K562 (cell line): ENCODE data around the gene INS. TPM values are rescaled to one million over a fixed set of nuclear protein-coding genes. Genes with fewer than 3 reads are reported as not detected.

ENCODE experiments used
- ATAC-seq: fragments of 200-7000 bp; cut with Tn5 transposase; 3 replicates; pipeline ENCODE4 v1.9.1; 2020; ENCODE audit warnings: moderate library complexity
- BruUV-seq: library from RNA; stranded (reverse); fragments of 400-500 nt; replicated peaks from 2 replicates; lab custom pipeline; 2021; lab: Mats Ljungman, UMichigan
- CTCF ChIA-PET: fragments of 300-600 bp; formaldehyde crosslinking; extraction: SDS; loops from one replicate; lab custom pipeline; 2021; ENCODE audit warnings: low intra/inter-chr PET ratio; lab: Yijun Ruan, JAX
- POLR2A ChIA-PET: fragments of 300-600, 350-650 bp; sonication (Branson Sonifier 250); formaldehyde crosslinking; extraction: SDS; loops from one replicate; lab custom pipeline; 2021; ENCODE audit warnings: antibody characterized with exemption, inconsistent platforms; lab: Yijun Ruan, JAX
- DNase-seq, 4 experiments: peaks; one replicate each; pipeline versions ENCODE4 v3.0.0 to v3.0.0-alpha.2; 2011 to 2018; ENCODE audit warnings: low spot score in 3 of 4, mixed read lengths in 3 of 4; ENCODE audit errors: extremely low read depth in 1 of 4
- FAIRE-seq: peaks from 2 replicates; lab custom pipeline; 2011; peaks lifted over from hg19 to GRCh38; lab: Jason Lieb, UNC
- H2AFZ ChIP-seq: 2 replicates; pipeline ENCODE4 v1.6.0; 2011; ENCODE audit warnings: low read depth, low read length, control low read depth, inconsistent platforms
- H3K27ac ChIP-seq: fragments of 200-600 bp; 3 replicates; pipeline ENCODE4 v1.8.0; 2011; ENCODE audit warnings: low read depth, mild to moderate bottlenecking, control low read depth, inconsistent platforms, low read length, moderate library complexity, mixed read lengths; ENCODE audit errors: extremely low read depth
- H3K27me3 ChIP-seq, 2 experiments: fragments of 300-600 bp in 1 of 2; 2 replicates in 1 of 2; 3 replicates in 1 of 2; pipeline versions ENCODE4 v1.6.0 to v1.8.0; 2011; ENCODE audit warnings: inconsistent platforms in 2 of 2, low read length in 2 of 2, mild to moderate bottlenecking in 1 of 2, mixed read lengths in 1 of 2, moderate library complexity in 1 of 2; ENCODE audit not compliant: control insufficient read depth in 2 of 2, insufficient read depth in 2 of 2
- H3K36me3 ChIP-seq: fragments of 300-600 bp; 3 replicates; pipeline ENCODE4 v1.8.0; 2011; ENCODE audit warnings: mild to moderate bottlenecking, low read length, inconsistent platforms; ENCODE audit not compliant: control insufficient read depth, insufficient read depth
- H3K4me1 ChIP-seq, 2 experiments: fragments of 200-600 bp in 1 of 2; replicated peaks in 1 of 2; 2 replicates in 1 of 2; 3 replicates in 1 of 2; pipeline versions ENCODE4 v1.5.1 to v1.8.0; 2011; ENCODE audit warnings: inconsistent platforms in 2 of 2, low read length in 2 of 2, mild to moderate bottlenecking in 1 of 2, mixed read lengths in 1 of 2, moderate library complexity in 1 of 2; ENCODE audit not compliant: control insufficient read depth in 2 of 2, insufficient read depth in 2 of 2
- H3K4me2 ChIP-seq: 2 replicates; pipeline ENCODE4 v1.6.1; 2011; ENCODE audit warnings: low read length, control low read depth, inconsistent platforms, mixed read lengths; ENCODE audit not compliant: insufficient read depth
- H3K4me3 ChIP-seq: fragments of 200-600 bp; sonication (generic), shearing (Covaris generic); 2 replicates; pipeline ENCODE4 v1.5.1; 2016; ENCODE audit warnings: control low read depth, inconsistent platforms
- H3K79me2 ChIP-seq: fragments of 200-600 bp; 3 replicates; pipeline ENCODE4 v1.8.0; 2011; ENCODE audit warnings: low read length, inconsistent platforms; ENCODE audit not compliant: control insufficient read depth, insufficient read depth
- H3K9ac ChIP-seq, 2 experiments: 2 replicates each; pipeline versions ENCODE4 v1.6.0 to v1.6.1; 2011; ENCODE audit warnings: low read depth in 2 of 2, low read length in 2 of 2, control low read depth in 1 of 2, inconsistent platforms in 1 of 2, mild to moderate bottlenecking in 1 of 2, mixed read lengths in 1 of 2; ENCODE audit not compliant: insufficient read depth in 1 of 2
- H3K9me1 ChIP-seq: one replicate; pipeline ENCODE4 v1.6.0; 2011; ENCODE audit warnings: inconsistent platforms, mild to moderate bottlenecking, low read length, moderate library complexity; ENCODE audit not compliant: control insufficient read depth, insufficient read depth
- H3K9me3 ChIP-seq: replicated peaks from 2 replicates; pipeline ENCODE4 v1.5.1; 2011; ENCODE audit warnings: low read depth, low read length, inconsistent platforms; ENCODE audit not compliant: control insufficient read depth, insufficient read depth
- H4K20me1 ChIP-seq: replicated peaks from 2 replicates; pipeline ENCODE4 v1.6.1; 2011; ENCODE audit warnings: low read length, inconsistent platforms, mixed read lengths; ENCODE audit not compliant: control insufficient read depth, insufficient read depth
- COPS2 ChIP-seq: fragments of 450-650 bp; conservative IDR thresholded peaks from 2 replicates; pipeline ENCODE4 v1.6.1; 2016; ENCODE audit warnings: mild to moderate bottlenecking, moderate library complexity
- ESRRB ChIP-seq: fragments of 250-450 bp; sonication (Bioruptor Pico); IDR thresholded peaks from 2 replicates; pipeline ENCODE4 v1.5.0; 2020; ENCODE audit warnings: mild to moderate bottlenecking, moderate library complexity, borderline replicate concordance
- MBD1 ChIP-seq: fragments of 250-450 bp; sonication (Bioruptor Pico); IDR thresholded peaks from 2 replicates; pipeline ENCODE4 v1.8.0; 2022; ENCODE audit warnings: inconsistent platforms
- MCM2 ChIP-seq: fragments of 450-650 bp; IDR thresholded peaks from 2 replicates; pipeline ENCODE4 v1.6.1; 2017; ENCODE audit warnings: low read depth, mild to moderate bottlenecking
- NFIC ChIP-seq: fragments of 450-650 bp; IDR thresholded peaks from 2 replicates; pipeline ENCODE4 v1.6.1; 2017; ENCODE audit warnings: mild to moderate bottlenecking, inconsistent platforms
- SNRNP70 ChIP-seq: fragments of 200-400 bp; formaldehyde crosslinking; optimal IDR thresholded peaks from 2 replicates; pipeline ENCODE3; 2017; ENCODE audit warnings: low read depth, low read length
- SRF ChIP-seq, 2 experiments: fragments of 250-450, 450-650 bp in 1 of 2; sonication (Bioruptor Pico) in 1 of 2; sonication (generic) in 1 of 2; formaldehyde crosslinking; IDR thresholded peaks; 2 replicates each; pipeline versions ENCODE4 v1.5.0 to v1.5.1; 2020 to 2022; ENCODE audit warnings: mild to moderate bottlenecking in 1 of 2, missing genetic modification reagents in 1 of 2
- SRSF1 ChIP-seq: fragments of 200-400 bp; formaldehyde crosslinking; IDR thresholded peaks from 2 replicates; pipeline ENCODE4 v1.6.1; 2017; ENCODE audit warnings: mild to moderate bottlenecking, low read depth, low read length, moderate library complexity
- ZNF41 ChIP-seq: fragments of 250-450 bp; sonication (Bioruptor Pico); conservative IDR thresholded peaks from 2 replicates; pipeline ENCODE4 v1.4.0; 2020; ENCODE audit warnings: mild to moderate bottlenecking
- ZNF764 ChIP-seq: fragments of 250-450 bp; sonication (Bioruptor Pico); IDR thresholded peaks from 2 replicates; pipeline ENCODE4 v1.4.0; 2020; ENCODE audit warnings: low read depth, mild to moderate bottlenecking, moderate library complexity
- WGBS: fragments of 100-300 bp; shearing (Covaris generic); methylation state at CpG from one replicate; pipeline ENCODE4 v1.1.6; 2016; ENCODE audit warnings: low coverage, mixed read lengths; ENCODE audit not compliant: insufficient coverage; ENCODE audit errors: missing lambda C conversion rate; 5-methylcytosine and 5-hydroxymethylcytosine counted together
- in situ Hi-C: fragments of 300-500 bp; cut with MboI; formaldehyde crosslinking; loops from 4 replicates; pipeline ENCODE4 v1.15.0; 2018; ENCODE audit warnings: inconsistent platforms, mixed read lengths
- intact Hi-C: fragments of 100-400 bp; cut with micrococcal nuclease; formaldehyde crosslinking; loops from 2 replicates; pipeline ENCODE4 v1.14.2; 2022
- polyA plus RNA-seq, 8 experiments: library from polyadenylated mRNA; depleted of rRNA in 4 of 8; stranded (reverse) in 5 of 8; unstranded in 3 of 8; fragments of >200 nt; fragmentation: Nextera tagmentation in 2 of 8; fragmentation: Illumina TruSeq in 1 of 8; extraction: Ambion mirVana in 2 of 8; extraction: Trizol in 1 of 8; gene quantifications; 2 replicates each; pipeline versions ENCODE4 v1.2.1 to v1.2.3, GENCODE V29; 2011 to 2014; ENCODE audit warnings: inconsistent platforms in 1 of 8, missing spikeins in 1 of 8
- total RNA-seq, 7 experiments: library from RNA; depleted of rRNA in 6 of 7; stranded (reverse); fragments of >200 nt in 6 of 7; fragmentation: Illumina TruSeq in 2 of 7; extraction: Trizol in 2 of 7; gene quantifications; 2 replicates each; pipeline versions ENCODE4 v1.2.1 to v1.2.3, GENCODE V29; 2011 to 2021; ENCODE audit warnings: low replicate concordance in 1 of 7
- TF ChIP-seq, protein P1 (sequence below): sonication (generic); formaldehyde crosslinking; IDR thresholded peaks from 2 replicates; pipeline ENCODE4 v1.8.1; 2023; ENCODE audit warnings: mild to moderate bottlenecking, missing genetic modification reagents

Gene INS
- total and polyA plus RNA-seq, 9 of the 15 experiments (the other 6 are each of a cell fraction or from before 2014, with no cell fraction given), result not detected

DNA sequence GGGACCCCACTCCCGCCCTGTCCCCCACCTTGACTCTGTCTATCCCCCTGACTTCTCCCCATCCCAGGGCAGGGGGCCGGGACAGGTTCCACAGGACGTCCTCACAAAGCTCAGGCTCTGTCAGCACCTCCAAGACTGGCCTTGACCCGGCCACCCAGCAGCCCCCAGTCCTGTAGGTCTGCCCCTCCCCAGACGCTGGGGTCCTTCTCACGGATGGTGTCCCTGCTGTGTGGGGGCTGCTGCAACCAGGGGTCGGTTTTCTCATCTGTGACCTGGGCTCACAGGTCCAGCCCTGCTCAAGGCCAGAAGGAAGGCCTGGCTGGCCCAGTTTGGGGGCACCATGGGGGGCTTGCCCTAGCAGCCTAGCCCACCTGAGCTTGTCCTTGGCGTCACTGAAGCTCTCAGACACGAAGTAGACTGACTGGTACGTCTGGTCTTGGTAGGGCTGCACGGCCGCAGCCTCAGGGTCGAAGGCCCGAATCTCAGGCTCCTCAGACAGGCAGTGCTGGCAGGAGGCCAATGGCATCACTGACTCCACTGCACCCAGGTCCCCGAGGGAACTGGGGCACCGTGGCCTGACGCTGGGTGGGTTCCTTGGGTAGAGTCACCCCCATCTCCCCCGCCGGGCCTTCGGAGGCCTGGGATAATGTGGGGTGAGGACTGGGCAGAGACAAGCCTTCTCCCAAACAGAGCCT is 4.0 kb upstream of the INS start:
- CTCF ChIA-PET, result interaction anchor here (0.7 kb wide), 1 partner anchor 254 kb away, joined by 4 read pairs; no protein-coding TSS in a partner anchor
- no peak for FAIRE-seq
- no peak for ATAC-seq
- peak; percentile 65 for TF ChIP-seq NFIC
- TF ChIP-seq SRSF1, result no peak
- Histone ChIP-seq H3K27ac (no peak overlapping the region), H3K9me3 (no peaks in the 10 kb centered on the region), H3K9me1 (no peaks in the 10 kb centered on the region), H3K9ac (no peak overlapping the region), H3K4me3 (no peak overlapping the region), H3K79me2 (no peaks in the 10 kb centered on the region), H3K36me3 (no peaks in the 10 kb centered on the region), H3K4me1 (peaks cover 0 to 60% of the 10 kb centered on the region in 2 experiments; a peak in 2 of 5 replicates), H3K4me2 (no peak overlapping the region), H3K27me3 (peaks cover 0 to 26% of the 10 kb centered on the region in 2 experiments; a peak in 3 of 5 replicates), H2AFZ (no peak overlapping the region), H4K20me1 (peaks cover 7% of the 10 kb centered on the region)
- intact Hi-C loops, result no loop called here
- no peak for DNase-seq
- POLR2A ChIA-PET, result interaction anchor here (0.8 kb wide), 1 partner anchor 254 kb away, joined by 3 read pairs; no protein-coding TSS in a partner anchor
- under 1% methylated on average over 18 of the region's 20 CpGs for WGBS
- no TSS peak for BruUV-seq
- in situ Hi-C loops, result no loop called here

DNA sequence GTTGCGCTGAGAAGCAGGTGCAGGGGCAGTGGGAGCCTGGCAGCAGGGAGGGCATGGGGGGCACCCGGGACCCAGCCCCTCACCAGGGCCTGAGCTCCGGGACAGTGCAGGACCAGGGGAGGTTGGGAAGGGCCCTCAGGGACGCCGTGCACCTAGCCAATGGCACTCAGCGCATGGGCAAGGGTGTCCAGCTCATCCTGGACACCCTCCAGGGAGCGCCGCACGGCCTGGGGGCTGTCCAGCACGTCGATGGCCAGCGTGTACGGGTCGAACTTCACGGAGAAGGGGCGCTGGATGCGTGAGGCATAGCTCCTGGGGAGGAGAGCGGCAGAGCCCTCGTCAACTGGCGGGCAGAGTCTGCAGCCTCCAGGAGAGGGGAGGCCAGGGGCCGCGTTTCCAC is 3.1 kb upstream of the INS start:
- 0 out of 4 replicates have a peak overlapping the region, but pooled peaks of 1 of the 2 experiments have one; percentile 36 for H3K9ac ChIP-seq
- no peaks in the 10 kb centered on the region for H3K36me3 ChIP-seq
- no peak for FAIRE-seq
- 2% methylated on average over 18 of the region's 22 CpGs for WGBS
- POLR2A ChIA-PET, result interaction anchor here (0.8 kb wide), 1 partner anchor 255 kb away, joined by 3 read pairs; no protein-coding TSS in a partner anchor
- peaks cover 0 to 20% of the 10 kb centered on the region in 2 experiments; a peak in 3 of 5 replicates for H3K27me3 ChIP-seq
- no peak overlapping the region for H3K4me2 ChIP-seq
- DNase-seq, result no peak
- H4K20me1 ChIP-seq, result peaks cover 7% of the 10 kb centered on the region
- in situ Hi-C loops, result no loop called here
- CTCF ChIA-PET, result no interaction called here
- no peaks in the 10 kb centered on the region for H3K9me1 ChIP-seq
- intact Hi-C loops, result no loop called here
- no peaks in the 10 kb centered on the region for H3K9me3 ChIP-seq
- no peaks in the 10 kb centered on the region for H3K79me2 ChIP-seq
- H3K4me3 ChIP-seq, result no peak overlapping the region
- BruUV-seq, result no TSS peak
- no peak for ATAC-seq
- no peak overlapping the region for H3K27ac ChIP-seq
- peaks cover 0 to 51% of the 10 kb centered on the region in 2 experiments; a peak in 2 of 5 replicates for H3K4me1 ChIP-seq
- no peak overlapping the region for H2AFZ ChIP-seq
- TF ChIP-seq MCM2, result no peak
- TF ChIP-seq SRF (CRISPR knock-in tag; IDR thresholded peaks at IDR 0.05), result no peak
- no peak for TF ChIP-seq MBD1
- TF ChIP-seq, protein P1, sequence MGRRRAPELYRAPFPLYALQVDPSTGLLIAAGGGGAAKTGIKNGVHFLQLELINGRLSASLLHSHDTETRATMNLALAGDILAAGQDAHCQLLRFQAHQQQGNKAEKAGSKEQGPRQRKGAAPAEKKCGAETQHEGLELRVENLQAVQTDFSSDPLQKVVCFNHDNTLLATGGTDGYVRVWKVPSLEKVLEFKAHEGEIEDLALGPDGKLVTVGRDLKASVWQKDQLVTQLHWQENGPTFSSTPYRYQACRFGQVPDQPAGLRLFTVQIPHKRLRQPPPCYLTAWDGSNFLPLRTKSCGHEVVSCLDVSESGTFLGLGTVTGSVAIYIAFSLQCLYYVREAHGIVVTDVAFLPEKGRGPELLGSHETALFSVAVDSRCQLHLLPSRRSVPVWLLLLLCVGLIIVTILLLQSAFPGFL (CRISPR knock-in tag), result no peak
- TF ChIP-seq SNRNP70, result no peak
- no peak for TF ChIP-seq ZNF41
- TF ChIP-seq ZNF764, result no peak
- TF ChIP-seq ESRRB (CRISPR knock-in tag), result no peak
- TF ChIP-seq COPS2, result no peak
